HG03103 (cell line): ENCODE results near the gene INTS11.

ENCODE experiments used
- ATAC-seq: cut with Tn5 transposase; IDR thresholded peaks from one replicate; pipeline ENCODE4 v1.9.1; 2021; ENCODE audit warnings: low read depth; ENCODE audit not compliant: unreplicated experiment

INTS11 gene

DNA sequence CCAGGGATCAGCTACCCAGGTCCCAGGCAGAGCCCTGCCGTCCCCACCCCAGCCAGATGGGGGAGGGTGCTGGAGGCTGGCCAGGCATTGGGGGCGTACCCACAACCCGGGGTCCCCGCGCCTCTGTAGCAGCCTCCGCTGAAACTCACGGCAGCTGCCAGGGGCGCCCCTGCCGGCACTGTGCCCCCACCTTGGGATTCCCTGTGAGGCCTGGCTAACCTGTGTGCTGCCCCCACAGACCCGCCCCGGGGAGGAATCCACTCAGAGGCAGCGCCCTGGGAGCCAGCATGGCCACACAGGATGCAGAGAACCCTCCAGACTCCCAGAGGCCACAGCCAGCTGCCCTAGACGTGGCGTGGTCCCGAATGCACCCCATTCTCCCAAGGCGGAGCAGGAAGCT is 20.9 kb upstream of the INTS11 start:
- ATAC-seq: no peak

DNA sequence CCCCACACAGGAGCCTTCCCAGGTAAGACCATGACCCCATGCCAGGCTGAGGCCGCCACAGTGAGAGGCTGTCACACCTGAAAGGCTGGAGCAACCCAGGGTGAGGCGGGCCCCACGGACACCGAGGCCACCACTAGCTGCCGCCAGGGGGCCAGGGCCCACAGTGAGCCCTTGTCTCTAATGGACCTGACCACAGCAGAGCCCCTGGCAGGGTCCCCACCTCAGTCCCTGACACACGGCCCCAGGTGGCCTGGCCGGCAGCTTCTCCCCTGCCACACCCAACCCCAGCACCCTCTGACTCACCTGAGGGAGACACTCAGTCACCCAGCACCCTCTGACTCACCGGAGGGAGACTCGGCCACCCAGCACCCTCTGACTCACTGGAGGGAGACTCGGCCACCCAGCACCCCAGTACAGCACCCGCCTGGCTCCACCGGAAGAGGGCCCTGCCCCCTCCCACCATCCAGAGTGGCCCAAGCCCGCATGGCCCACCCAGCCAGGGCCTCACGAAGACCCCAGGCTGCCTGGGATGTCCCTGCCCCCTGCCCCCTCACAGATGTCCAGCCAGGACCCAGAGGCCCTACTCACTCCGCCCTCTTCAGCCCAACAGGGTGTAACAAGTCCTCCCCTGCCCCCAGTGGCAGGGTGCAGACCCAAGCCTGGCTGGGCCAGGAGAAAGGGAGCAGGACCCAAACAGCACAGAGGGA is 20.3 kb upstream of the INTS11 start:
- ATAC-seq: no peak

DNA sequence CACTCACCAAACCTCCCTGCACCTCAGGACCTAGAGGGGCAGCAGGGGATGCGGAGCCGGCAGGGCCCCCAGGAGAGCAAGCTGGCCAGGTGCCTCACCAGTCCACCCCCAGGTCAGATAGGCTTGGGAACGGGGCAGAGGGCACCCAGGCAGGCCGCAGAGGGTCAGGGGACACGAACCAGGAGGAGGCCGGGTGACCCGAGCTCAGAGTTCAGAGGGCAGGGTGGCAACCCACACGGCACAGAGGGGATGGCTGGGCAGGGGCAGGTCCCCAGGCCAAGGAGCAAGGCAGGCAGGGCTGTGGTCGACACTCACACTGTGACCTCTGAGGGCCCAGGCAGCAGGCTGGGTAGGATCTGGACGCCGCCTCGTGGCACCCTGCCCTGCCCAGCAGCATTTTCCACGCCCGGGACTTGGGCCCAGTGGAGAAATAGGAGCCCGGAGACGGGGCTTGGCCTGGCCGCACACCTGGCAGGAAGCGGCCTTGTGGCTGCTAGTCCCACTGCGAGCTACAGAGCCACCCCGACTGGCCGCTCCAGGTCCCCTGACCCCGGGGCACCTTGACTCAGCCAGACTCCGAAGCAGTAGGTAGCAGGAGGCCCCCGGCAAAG is 19.5 kb upstream of the INTS11 start:
- no peak for ATAC-seq

DNA sequence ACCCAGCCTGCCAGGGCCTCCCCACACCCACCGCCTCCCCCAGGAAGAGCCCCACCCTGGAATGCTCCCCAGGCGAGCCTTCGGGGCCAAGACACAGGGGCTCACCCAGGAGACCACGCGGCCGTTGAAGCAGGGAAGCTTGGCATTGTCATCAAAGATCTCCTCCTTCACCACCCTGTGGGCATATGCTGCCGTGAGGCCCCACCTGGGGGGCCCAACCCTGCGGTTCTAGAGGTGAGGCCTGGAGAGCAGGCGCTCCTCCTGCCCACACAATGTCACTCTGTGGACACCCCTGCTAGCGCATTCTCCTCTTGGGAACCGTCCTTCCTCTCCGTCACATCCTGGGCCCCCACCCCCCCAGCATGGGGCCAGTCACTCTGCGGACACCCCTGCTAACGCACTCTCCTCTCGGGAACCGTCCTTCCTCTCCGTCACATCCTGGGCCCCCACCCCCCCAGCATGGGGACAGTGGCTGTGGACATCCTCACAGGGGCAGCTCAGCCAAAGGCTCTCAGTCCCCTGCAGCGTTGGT is 18.2 kb upstream of the INTS11 start:
- no peak for ATAC-seq

DNA sequence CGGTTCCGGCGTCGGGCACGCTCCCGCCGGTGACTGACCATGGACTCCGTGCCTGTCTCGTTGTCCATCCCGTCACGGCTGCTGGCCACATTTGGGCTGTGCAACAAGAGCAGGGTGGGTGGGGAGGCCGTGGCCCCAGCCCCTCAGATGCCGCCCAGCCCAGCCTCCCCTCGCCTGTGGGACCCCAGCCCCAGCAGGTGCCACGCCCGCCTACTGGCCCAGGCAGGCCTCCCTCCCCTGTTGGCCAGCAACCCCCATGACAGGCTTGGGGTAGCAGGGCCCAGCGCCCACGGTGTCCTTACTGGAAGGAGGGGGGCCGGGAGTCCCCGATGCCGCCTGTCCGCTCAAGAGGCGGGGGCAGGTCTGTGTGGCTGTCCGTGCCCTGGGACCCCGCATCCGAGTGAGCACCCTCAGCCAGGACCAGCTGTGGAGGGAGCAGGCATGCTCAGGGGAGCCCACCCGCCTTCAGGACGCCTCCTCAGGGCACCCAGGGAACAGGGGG is 17.7 kb upstream of the INTS11 start:
- no peak for ATAC-seq

DNA sequence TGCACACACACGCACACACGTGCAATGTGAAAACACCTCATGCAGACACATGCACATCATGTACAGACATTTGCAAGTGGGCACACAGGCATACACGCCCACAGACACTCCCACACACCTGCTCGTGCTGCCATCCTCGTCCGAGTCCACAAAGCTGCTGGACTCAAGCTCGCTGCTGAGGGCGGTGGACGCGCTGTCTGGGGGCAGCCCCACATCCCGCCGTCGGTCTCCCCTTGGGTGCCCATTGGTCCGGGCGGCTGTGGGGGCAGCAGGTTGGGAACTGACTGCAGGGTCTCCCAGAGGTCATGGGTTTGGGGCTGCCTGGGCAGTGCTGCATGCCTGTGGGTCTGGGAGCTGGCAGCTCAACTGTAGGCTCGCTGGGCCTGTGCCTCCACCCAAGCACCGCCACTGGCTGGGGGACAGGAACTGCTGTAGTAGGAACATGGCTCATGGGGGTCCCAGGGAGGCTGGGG is 17.1 kb upstream of the INTS11 start:
- no peak for ATAC-seq

DNA sequence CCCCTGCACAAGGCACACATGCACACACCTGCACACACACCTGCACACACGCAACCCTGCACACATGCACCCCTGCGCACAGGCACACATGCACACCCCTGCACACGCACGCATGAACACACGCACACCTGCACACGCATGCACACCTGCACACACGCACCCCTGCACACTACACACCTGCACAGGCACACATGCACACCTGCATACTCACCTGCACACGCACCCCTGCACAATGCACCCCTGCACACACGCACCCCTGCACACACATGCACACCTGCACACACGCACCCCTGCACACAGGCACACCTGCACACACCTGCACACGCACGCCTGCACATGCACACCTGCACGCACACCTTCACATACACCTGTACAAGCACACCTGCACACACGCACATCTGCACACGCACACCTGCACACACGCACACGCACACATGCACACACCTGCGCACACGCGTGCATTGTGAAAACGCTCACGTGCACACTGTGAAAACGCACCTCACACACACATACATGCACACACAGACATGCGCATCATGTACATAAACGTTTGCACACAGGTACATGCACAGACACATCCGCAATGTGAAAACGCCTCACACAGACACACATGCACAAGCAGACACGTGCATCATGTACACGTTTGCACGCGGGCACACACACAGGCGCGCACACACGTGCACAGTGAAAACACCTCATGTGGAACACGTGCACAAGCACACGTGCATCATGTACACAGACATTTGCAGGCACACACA is 16.5 kb upstream of the INTS11 start:
- ATAC-seq: no peak

DNA sequence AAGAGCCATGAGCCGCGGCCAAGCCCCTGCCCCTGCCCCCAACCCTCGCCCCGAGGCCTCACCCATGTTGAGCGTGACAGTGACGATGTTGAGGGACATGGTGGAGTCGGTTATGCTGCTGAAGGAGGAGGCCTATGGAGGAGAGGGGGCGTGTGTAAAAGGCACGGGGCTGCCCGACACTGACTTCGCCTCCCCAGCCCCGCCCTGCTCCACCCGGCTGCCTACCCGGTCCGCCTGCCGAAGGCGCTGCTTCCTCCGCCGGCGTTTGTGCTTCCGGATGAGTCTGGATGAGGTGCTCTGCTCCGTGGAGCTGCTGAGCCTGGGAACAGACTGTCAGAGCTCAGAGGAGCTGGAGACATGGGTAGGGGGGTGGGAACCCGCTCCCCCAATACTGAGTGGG is 15.7 kb upstream of the INTS11 start:
- ATAC-seq: no peak

DNA sequence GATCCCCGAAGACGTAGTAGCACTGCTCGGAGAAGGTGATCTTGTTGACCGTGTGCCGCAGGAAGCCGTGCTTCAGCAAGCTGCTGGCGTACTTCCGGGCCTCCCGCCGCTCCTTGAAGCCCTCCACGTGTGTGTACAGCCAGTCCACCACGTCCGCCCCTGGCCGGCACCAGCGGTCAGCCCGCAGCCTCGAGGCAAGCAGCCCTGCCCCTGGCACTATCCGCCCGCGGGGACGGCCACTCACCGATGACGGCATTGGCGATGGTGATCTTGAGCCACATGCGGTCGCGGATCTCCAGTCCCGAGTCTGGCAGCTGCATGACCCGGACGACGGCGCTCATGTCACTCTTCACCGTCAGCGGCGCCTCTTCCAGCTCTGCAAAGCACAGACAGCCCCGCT is 13.8 kb upstream of the INTS11 start:
- ATAC-seq: no peak

DNA sequence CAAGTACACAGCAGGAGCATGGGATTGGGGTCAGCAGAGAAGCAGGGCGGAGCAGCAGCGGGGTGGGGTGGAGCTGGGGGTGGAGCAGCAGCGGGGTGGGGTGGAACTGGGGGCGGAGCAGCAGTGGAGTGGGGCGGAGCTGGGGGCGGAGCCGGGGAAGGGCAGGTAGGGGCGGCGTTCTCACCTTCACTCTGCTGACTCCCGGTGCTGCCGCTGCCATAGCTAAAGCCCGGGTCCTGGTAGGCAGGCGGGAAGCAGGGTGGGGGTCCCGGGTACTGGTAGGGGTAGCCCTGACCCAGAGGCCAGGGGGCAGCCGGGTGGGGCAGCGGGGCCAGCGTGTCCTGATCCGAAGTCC is 13.3 kb upstream of the INTS11 start:
- ATAC-seq: no peak

DNA sequence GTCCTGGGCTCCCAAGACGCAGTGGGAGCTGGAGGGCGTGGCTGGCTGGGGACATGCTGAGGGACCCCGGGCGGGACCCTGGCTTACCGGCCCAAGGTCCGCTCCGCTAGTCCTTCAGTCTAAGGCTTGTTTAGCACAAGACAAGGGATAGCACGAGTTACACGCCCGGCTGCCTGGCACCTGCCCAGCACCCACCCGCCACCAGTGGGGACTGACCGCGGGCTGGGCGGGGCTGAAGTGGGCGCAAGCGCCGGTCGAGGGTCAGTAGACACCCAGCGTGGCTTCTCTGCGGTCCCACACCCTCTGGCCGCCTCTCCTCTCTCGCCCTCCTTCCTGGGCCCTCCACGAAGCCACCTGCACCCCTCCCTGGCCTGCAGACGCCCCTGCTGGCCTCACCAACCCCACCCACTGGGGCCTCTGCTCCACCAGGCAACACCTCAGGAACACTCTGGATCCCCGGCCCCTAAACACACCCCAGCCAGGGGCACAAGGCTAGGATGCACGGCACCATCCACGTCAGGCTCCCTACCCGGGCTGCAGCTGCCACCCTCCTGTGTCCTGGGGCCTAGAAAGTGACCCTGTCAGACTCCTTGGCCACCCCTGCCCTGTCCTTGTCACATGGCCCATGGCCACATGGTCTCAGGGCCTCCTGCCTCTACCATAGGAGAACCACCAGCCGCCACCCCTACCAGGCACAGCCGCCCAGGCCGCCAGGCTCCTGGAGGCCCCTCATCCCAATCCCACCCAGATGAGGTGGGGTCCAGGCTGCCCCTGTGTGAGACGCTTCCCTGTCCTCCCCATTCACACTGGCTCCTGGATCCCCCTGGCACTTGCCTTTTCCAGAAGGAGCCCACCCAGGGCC is 12.7 kb upstream of the INTS11 start:
- ATAC-seq: no peak

DNA sequence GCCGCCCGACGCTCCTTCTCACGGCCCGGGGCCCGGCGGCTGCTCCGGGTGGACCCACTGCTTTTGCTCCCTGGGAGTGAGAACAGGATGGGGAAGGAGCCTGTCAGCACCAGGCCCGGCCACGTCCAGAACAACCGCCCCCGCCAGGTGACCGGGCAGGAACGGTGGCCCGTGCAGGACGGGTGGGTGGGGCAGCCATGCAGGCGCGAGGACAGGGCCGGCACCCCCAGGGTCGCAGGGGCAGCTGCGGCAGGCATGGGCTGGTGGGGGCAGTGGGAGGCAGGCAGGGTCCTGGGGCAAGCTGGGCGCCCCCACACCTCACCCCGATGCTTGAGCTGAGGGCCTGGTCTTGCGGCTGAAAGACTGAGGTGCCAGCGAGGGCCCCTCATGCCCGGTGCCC is 12.0 kb upstream of the INTS11 start:
- no peak for ATAC-seq

DNA sequence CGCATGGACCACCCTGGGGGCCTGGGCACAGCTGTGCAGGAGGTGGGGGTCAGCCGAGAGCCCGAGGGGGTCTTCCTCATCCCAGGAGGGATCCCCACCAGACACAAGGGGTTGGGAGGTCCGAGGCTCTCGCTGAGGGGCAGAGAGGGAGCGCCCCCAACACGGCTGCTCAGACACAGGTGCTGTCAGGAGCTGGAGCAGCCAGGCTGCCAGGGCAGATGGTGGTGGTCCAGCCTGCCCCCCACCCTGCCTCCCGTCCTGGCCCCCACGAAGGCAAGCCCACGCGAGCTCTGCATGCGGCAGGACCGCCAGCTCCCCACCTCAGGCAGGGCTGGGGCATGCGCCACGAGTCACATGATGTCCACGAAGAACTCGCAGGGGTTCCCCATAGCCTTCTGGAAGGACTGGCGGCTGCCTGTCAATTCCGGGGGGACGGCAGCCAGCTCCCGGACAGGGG is 11.4 kb upstream of the INTS11 start:
- ATAC-seq: no peak

DNA sequence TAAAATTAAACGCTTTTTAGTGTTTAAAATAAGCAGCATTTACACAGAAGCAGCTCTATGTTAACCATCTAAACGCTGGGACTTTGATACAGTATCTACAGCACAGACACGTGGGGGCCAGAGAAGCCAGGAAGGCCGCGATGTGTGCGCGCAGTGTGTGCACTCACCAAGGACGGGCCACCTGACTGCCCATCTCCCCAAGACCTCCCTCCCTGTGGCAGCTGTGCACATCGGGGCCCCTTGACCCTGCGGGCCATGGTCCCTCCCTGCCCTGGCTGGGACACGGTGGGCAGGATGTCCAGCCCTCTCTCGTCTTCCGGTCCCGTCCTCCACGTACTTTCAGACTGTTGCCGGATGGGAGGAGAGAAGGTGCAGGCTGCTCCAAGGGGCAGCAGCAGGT is 10.8 kb upstream of the INTS11 start:
- ATAC-seq: no peak

DNA sequence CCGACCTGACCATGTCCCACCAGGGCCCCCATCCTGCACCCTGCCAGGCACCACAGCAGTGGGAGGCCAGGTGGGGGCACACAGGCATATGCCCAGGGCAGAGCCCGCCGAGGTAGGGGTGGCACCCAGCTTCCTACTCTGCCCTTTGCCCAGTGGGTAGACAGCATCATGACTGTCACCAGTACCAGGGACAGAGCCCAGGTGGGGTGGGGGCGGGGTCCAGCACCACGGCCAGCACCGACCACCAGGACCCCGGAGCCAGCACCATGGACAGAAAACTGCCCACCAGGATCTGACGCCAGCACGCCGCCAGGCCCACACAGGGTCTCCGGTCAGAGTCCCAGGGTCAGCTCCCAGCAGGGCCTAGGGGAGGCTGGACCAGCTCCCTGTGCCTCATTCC is 10.4 kb upstream of the INTS11 start:
- no peak for ATAC-seq

DNA sequence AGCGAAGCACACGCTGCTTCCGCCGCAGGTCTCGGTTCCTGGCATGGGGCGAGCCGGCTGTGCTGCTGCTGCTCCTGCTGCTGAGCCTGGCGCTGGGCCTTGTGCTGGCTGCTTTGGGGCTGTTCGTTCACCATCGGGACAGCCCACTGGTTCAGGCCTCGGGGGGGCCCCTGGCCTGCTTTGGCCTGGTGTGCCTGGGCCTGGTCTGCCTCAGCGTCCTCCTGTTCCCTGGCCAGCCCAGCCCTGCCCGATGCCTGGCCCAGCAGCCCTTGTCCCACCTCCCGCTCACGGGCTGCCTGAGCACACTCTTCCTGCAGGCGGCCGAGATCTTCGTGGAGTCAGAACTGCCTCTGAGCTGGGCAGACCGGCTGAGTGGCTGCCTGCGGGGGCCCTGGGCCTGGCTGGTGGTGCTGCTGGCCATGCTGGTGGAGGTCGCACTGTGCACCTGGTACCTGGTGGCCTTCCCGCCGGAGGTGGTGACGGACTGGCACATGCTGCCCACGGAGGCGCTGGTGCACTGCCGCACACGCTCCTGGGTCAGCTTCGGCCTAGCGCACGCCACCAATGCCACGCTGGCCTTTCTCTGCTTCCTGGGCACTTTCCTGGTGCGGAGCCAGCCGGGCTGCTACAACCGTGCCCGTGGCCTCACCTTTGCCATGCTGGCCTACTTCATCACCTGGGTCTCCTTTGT is 9.2 kb upstream of the INTS11 start:
- ATAC-seq: no peak

DNA sequence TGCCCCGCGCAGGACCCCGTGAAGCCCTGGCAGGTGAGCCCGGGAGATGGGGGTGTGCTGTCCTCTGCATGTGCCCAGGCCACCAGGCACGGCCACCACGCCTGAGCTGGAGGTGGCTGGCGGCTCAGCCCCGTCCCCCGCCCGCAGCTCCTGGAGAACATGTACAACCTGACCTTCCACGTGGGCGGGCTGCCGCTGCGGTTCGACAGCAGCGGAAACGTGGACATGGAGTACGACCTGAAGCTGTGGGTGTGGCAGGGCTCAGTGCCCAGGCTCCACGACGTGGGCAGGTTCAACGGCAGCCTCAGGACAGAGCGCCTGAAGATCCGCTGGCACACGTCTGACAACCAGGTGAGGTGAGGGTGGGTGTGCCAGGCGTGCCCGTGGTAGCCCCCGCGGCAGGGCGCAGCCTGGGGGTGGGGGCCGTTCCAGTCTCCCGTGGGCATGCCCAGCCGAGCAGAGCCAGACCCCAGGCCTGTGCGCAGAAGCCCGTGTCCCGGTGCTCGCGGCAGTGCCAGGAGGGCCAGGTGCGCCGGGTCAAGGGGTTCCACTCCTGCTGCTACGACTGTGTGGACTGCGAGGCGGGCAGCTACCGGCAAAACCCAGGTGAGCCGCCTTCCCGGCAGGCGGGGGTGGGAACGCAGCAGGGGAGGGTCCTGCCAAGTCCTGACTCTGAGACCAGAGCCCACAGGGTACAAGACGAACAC is 8.5 kb upstream of the INTS11 start:
- no peak for ATAC-seq

DNA sequence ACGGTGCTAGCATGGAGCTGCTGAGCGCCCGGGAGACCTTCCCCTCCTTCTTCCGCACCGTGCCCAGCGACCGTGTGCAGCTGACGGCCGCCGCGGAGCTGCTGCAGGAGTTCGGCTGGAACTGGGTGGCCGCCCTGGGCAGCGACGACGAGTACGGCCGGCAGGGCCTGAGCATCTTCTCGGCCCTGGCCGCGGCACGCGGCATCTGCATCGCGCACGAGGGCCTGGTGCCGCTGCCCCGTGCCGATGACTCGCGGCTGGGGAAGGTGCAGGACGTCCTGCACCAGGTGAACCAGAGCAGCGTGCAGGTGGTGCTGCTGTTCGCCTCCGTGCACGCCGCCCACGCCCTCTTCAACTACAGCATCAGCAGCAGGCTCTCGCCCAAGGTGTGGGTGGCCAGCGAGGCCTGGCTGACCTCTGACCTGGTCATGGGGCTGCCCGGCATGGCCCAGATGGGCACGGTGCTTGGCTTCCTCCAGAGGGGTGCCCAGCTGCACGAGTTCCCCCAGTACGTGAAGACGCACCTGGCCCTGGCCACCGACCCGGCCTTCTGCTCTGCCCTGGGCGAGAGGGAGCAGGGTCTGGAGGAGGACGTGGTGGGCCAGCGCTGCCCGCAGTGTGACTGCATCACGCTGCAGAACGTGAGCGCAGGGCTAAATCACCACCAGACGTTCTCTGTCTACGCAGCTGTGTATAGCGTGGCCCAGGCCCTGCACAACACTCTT is 7.7 kb upstream of the INTS11 start:
- no peak for ATAC-seq
